ENCODE measurements around the gene ZNF106.

DNA sequence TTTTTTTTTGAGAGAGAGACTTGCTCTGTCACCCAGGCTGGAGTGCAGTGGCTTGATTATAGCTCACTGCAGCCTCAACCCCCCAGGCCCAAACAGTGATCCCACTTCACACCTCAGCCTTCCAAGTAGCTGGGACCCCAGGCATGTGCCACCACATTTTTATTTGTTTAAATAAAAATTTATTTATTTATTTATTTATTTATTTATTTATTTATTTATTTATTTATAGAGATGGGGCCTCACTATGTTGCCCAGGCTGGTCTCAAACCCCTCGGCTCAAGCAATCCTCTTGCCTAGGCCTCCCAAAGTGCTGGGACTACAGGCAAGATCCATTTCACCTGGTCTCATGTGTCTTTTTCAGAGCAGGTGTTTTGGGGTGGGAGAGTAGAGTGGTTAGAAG lies 116.1 kb downstream of the ZNF106 start:
- TF ChIP-seq, protein P1, sequence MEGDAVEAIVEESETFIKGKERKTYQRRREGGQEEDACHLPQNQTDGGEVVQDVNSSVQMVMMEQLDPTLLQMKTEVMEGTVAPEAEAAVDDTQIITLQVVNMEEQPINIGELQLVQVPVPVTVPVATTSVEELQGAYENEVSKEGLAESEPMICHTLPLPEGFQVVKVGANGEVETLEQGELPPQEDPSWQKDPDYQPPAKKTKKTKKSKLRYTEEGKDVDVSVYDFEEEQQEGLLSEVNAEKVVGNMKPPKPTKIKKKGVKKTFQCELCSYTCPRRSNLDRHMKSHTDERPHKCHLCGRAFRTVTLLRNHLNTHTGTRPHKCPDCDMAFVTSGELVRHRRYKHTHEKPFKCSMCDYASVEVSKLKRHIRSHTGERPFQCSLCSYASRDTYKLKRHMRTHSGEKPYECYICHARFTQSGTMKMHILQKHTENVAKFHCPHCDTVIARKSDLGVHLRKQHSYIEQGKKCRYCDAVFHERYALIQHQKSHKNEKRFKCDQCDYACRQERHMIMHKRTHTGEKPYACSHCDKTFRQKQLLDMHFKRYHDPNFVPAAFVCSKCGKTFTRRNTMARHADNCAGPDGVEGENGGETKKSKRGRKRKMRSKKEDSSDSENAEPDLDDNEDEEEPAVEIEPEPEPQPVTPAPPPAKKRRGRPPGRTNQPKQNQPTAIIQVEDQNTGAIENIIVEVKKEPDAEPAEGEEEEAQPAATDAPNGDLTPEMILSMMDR (IDR thresholded peaks at IDR 0.05 in 4 of 5, conservative IDR thresholded peaks at IDR 0.05 in 1 of 5) = no peak
- TF ChIP-seq POLR2A (IDR thresholded peaks at IDR 0.05) = no peak
